ENCODE results near the gene MRM1.

Gene MRM1, protein sequence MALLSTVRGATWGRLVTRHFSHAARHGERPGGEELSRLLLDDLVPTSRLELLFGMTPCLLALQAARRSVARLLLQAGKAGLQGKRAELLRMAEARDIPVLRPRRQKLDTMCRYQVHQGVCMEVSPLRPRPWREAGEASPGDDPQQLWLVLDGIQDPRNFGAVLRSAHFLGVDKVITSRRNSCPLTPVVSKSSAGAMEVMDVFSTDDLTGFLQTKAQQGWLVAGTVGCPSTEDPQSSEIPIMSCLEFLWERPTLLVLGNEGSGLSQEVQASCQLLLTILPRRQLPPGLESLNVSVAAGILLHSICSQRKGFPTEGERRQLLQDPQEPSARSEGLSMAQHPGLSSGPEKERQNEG

GRCh38 chr17:36601303-36602029, at the start of gene MRM1:
TSS of gene MRM1 (plus strand) at chr17:36601583. CDS start at chr17:36601811, 228 bp downstream.
- peak within 1 kb of the TSS; percentile 92 for H3K4me3 ChIP-seq (ENCODE audit: low read depth, low read length)
- peak; percentile 70 for DNase-seq (ENCODE audit: low read depth)
- TF ChIP-seq, protein P1, sequence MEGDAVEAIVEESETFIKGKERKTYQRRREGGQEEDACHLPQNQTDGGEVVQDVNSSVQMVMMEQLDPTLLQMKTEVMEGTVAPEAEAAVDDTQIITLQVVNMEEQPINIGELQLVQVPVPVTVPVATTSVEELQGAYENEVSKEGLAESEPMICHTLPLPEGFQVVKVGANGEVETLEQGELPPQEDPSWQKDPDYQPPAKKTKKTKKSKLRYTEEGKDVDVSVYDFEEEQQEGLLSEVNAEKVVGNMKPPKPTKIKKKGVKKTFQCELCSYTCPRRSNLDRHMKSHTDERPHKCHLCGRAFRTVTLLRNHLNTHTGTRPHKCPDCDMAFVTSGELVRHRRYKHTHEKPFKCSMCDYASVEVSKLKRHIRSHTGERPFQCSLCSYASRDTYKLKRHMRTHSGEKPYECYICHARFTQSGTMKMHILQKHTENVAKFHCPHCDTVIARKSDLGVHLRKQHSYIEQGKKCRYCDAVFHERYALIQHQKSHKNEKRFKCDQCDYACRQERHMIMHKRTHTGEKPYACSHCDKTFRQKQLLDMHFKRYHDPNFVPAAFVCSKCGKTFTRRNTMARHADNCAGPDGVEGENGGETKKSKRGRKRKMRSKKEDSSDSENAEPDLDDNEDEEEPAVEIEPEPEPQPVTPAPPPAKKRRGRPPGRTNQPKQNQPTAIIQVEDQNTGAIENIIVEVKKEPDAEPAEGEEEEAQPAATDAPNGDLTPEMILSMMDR (IDR thresholded peaks at IDR 0.05; ENCODE audit: control insufficient read depth, extremely low read depth, insufficient read depth), result peak; percentile 43

DNA sequence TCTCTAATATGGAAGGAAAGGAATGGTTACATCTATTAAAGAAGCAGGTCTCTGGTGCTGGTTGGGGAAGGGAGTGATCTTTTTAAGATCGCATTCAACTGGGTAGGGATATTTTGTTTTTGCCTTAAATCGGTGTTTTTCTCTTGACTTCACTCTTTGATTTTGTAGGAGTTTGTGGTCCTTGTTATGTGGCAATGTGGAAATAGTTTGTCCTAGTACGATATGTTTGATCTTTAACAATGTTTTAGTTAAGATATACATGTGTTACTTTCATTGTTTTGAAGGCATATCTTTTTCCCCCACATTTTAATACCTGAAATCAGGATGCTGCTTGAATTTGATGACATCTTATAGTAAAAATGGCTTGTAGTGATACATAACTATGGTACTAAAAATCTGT, 47.9 kb upstream of the MRM1 start:
- no peak for DNase-seq (ENCODE audit: low read depth)
- TF ChIP-seq, protein P1 (IDR thresholded peaks at IDR 0.05; ENCODE audit: control insufficient read depth, extremely low read depth, insufficient read depth), result no peak
- no peak overlapping the region for H3K4me3 ChIP-seq (ENCODE audit: low read depth, low read length)

GRCh38 chr17:36566081-36566480, 35.3 kb upstream of the MRM1 start:
- no peak overlapping the region for H3K4me3 ChIP-seq (ENCODE audit: low read depth, low read length)
- DNase-seq (ENCODE audit: low read depth), result no peak
- TF ChIP-seq, protein P1 (IDR thresholded peaks at IDR 0.05; ENCODE audit: control insufficient read depth, extremely low read depth, insufficient read depth), result no peak

DNA sequence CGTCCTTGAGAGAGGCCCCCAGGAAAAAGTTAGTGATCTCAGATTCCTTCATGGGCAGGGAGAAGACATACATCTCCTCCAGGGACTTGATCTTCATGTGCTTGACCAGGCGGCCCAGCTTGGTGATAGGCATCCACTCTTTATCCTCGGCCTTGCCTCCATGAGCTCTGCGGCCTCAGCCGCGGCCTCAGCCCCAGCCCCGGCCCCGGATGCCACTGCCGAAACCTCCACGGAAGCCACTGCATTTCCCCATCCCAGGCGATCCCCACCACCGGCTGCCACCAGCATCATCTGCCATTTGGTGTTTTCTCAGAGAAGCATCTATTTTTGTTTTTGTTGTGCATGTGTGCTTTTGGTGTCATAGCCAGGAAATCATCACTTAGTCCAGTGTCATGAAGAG, 26.4 kb upstream of the MRM1 start:
- no peak for DNase-seq (ENCODE audit: low read depth)
- TF ChIP-seq, protein P1 (IDR thresholded peaks at IDR 0.05; ENCODE audit: control insufficient read depth, extremely low read depth, insufficient read depth), result no peak
- H3K4me3 ChIP-seq (ENCODE audit: low read depth, low read length), result no peak overlapping the region

GRCh38 chr17:36576793-36577192, 24.6 kb upstream of the MRM1 start:
- no peak overlapping the region for H3K4me3 ChIP-seq (ENCODE audit: low read depth, low read length)
- no peak for DNase-seq (ENCODE audit: low read depth)
- TF ChIP-seq, protein P1 (IDR thresholded peaks at IDR 0.05; ENCODE audit: control insufficient read depth, extremely low read depth, insufficient read depth), result no peak

- DNase-seq (ENCODE audit: low read depth), result no peak
- TF ChIP-seq, protein P1 (IDR thresholded peaks at IDR 0.05; ENCODE audit: control insufficient read depth, extremely low read depth, insufficient read depth), result no peak
- no peak overlapping the region for H3K4me3 ChIP-seq (ENCODE audit: low read depth, low read length)
Observed at GRCh38 chr17:36578671-36579070, 22.7 kb upstream of the MRM1 start.

Measured in LNCaP clone FGC (cell line).